RWPE1 (cell line): ENCODE measurements around the gene TBXA2R.

ENCODE experiments used
- CTCF ChIA-PET: fragments of 350-600 bp; sonication (Branson Sonifier 250); formaldehyde crosslinking; extraction: SDS; loops from one replicate; lab custom pipeline; 2021; lab: Yijun Ruan, JAX
- POLR2A ChIA-PET: fragments of 400-600 bp; formaldehyde crosslinking; extraction: SDS; loops from one replicate; lab custom pipeline; 2020; ENCODE audit warnings: antibody characterized with exemption; ENCODE audit not compliant: low non-redundant PET; lab: Yijun Ruan, JAX
- DNase-seq: peaks from one replicate; pipeline ENCODE4 v3.0.0; 2012; ENCODE audit warnings: low spot score
- H3K27ac ChIP-seq: fragments of 450-650 bp; 2 replicates; pipeline ENCODE4 v1.5.1; 2017
- CTCF ChIP-seq: fragments of 450-650 bp; conservative IDR thresholded peaks from 2 replicates; pipeline ENCODE4 v1.5.1; 2017; ENCODE audit warnings: low read depth, mild to moderate bottlenecking

TBXA2R gene

GRCh38 chr19:3606690-3607289 is at the start of gene TBXA2R:
TBXA2R (minus strand) TSS chr19:3606875; CDS start chr19:3600634, 6,241 bp downstream.
- H3K27ac ChIP-seq: peak within 1 kb of the TSS; percentile 26; the same call in 1 of the 2 replicates
- ChIA-PET POLR2A (no interaction called here), CTCF (no interaction called here)
- no peak for TF ChIP-seq CTCF
- no peak for DNase-seq

- peak; percentile 37 for DNase-seq
- ChIA-PET CTCF (interaction anchor here (0.6 to 1.7 kb wide), 3 partner anchors 10 to 530 kb away, joined by 4 to 6 read pairs (median 6); no protein-coding TSS in a partner anchor), POLR2A (no interaction called here)
- H3K27ac ChIP-seq: peak overlapping the region; percentile 80
- TF ChIP-seq CTCF: no peak
Measured at GRCh38 chr19:3656073-3656746, 49.5 kb upstream of the TBXA2R start.

GRCh38 chr19:3655402-3656072 is 48.9 kb upstream of the TBXA2R start:
- no peak for TF ChIP-seq CTCF
- POLR2A ChIA-PET: no interaction called here

GRCh38 chr19:3653865-3654513 is 47.3 kb upstream of the TBXA2R start:
- no peak for TF ChIP-seq CTCF
- H3K27ac ChIP-seq: peak overlapping the region; percentile 80; the same call in 1 of the 2 replicates
- POLR2A ChIA-PET: no interaction called here
- CTCF ChIA-PET: interaction anchor here (0.5 kb wide), 1 partner anchor 117 kb away, joined by 3 read pairs; no protein-coding TSS in a partner anchor
- DNase-seq: no peak

More at GRCh38 chr19:3655402-3656072, 48.9 kb upstream of the TBXA2R start:
- peak overlapping the region; percentile 80 for H3K27ac ChIP-seq
- CTCF ChIA-PET: no interaction called here
- peak; percentile 93 for DNase-seq

GRCh38 chr19:3653081-3653795 is 46.6 kb upstream of the TBXA2R start:
- H3K27ac ChIP-seq: 0 out of 2 replicates have a peak overlapping the region, but pooled peaks have one; percentile 80
- POLR2A ChIA-PET: no interaction called here
- no peak for DNase-seq
- CTCF ChIA-PET: interaction anchor here (0.7 kb wide), 2 partner anchors 10 to 523 kb away, joined by 3 to 7 read pairs; no protein-coding TSS in a partner anchor
- no peak for TF ChIP-seq CTCF
